ENCODE measurements around the gene OVOL2. TPM values are rescaled to one million over a fixed set of nuclear protein-coding genes. Genes with fewer than 3 reads are reported as not detected.

Gene OVOL2
- total and polyA plus RNA-seq, 2 experiments from 2014 or later = 11.2 to 11.5 TPM

GRCh38 chr20:18091623-18092022 is 33.9 kb upstream of the OVOL2 start:
- peak overlapping the region; percentile 85 for H2AFZ ChIP-seq
- H3F3A ChIP-seq (replicated peaks; ENCODE audit: low read depth) = no peaks in the 10 kb centered on the region
- peaks cover 6% of the 10 kb centered on the region; the same call in 2 of the 3 replicates for H3K4me1 Mint-ChIP-seq
- H3K36me3 Mint-ChIP-seq (ENCODE audit: low read depth) = no peaks in the 10 kb centered on the region
- no peaks in the 10 kb centered on the region for H3K79me2 ChIP-seq (replicated peaks; ENCODE audit: insufficient read depth)
- no peaks in the 10 kb centered on the region for H3K4me1 ChIP-seq (ENCODE audit: insufficient read depth)
- no peaks in the 10 kb centered on the region for H3K36me3 ChIP-seq (ENCODE audit: insufficient read depth)
- H3K9me3 Mint-ChIP-seq = no peaks in the 10 kb centered on the region
- ATAC-seq (no peak), DNase-seq (ENCODE audit: low spot score) (no peak)
- H3K4me3 Mint-ChIP-seq = no peak overlapping the region
- no peak overlapping the region for H3K27ac ChIP-seq (ENCODE audit: low read depth)
- peaks cover 5% of the 10 kb centered on the region for H3K27me3 Mint-ChIP-seq (ENCODE audit: insufficient read depth, low read depth, poor library complexity)
- H3K9me2 ChIP-seq (ENCODE audit: insufficient read depth) = no peaks in the 10 kb centered on the region
- H3K4me3 ChIP-seq = no peak overlapping the region
- H3K4me2 ChIP-seq = no peak overlapping the region
- no peaks in the 10 kb centered on the region for H3K27me3 ChIP-seq (ENCODE audit: insufficient read depth)
- H4K20me1 ChIP-seq (replicated peaks; ENCODE audit: insufficient read depth) = no peaks in the 10 kb centered on the region
- no peak overlapping the region for H3K27ac Mint-ChIP-seq
- TF ChIP-seq CREB1 (CRISPR knock-in tag; IDR thresholded peaks at IDR 0.05; ENCODE audit: low read depth) (no peak), EZH2phosphoT487 (IDR thresholded peaks at IDR 0.05; ENCODE audit: unreplicated experiment) (no peak), ZNF462 (CRISPR knock-in tag; IDR thresholded peaks at IDR 0.05) (no peak), ZNF114 (CRISPR knock-in tag; IDR thresholded peaks at IDR 0.05) (no peak), POLR2AphosphoS5 (IDR thresholded peaks at IDR 0.05; ENCODE audit: low read depth) (no peak), REST (IDR thresholded peaks at IDR 0.05; ENCODE audit: unreplicated experiment) (no peak)
